Liver (tissue), 9 donors: Measurements from ENCODE around the gene HTRA1. TPM values are rescaled to one million over a fixed set of nuclear protein-coding genes. Genes with fewer than 3 reads are reported as not detected.

ENCODE experiments used
- DNase-seq: peaks from one replicate; pipeline ENCODE4 v3.0.0-alpha.2; 2017; ENCODE audit warnings: low spot score
- H3K27ac ChIP-seq, 2 donors: one replicate each; pipeline ENCODE4 v1.7.0; 2013; ENCODE audit warnings: inconsistent platforms in 2 of 2, low read length in 2 of 2, control low read depth in 1 of 2, low read depth in 1 of 2, mild to moderate bottlenecking in 1 of 2
- H3K27me3 ChIP-seq, 4 donors: one replicate each; pipeline versions ENCODE4 v1.6.1 to v1.7.0; 2013; ENCODE audit warnings: low read length in 3 of 4, inconsistent platforms in 1 of 4, mild to moderate bottlenecking in 1 of 4, moderate library complexity in 1 of 4; ENCODE audit not compliant: control insufficient read depth in 4 of 4, insufficient read depth in 4 of 4
- H3K36me3 ChIP-seq, 4 donors: one replicate each; pipeline versions ENCODE4 v1.6.1 to v1.7.0; 2013; ENCODE audit warnings: low read length in 3 of 4, mild to moderate bottlenecking in 3 of 4, low read depth in 1 of 4, moderate library complexity in 1 of 4; ENCODE audit not compliant: control insufficient read depth in 4 of 4, insufficient read depth in 3 of 4
- H3K4me1 ChIP-seq, 4 donors: one replicate each; pipeline versions ENCODE4 v1.6.1 to v1.7.0; 2013; ENCODE audit warnings: low read length in 3 of 4, mild to moderate bottlenecking in 3 of 4, moderate library complexity in 1 of 4; ENCODE audit not compliant: control insufficient read depth in 4 of 4, insufficient read depth in 4 of 4
- H3K4me3 ChIP-seq, 3 donors: one replicate each; pipeline versions ENCODE4 v1.6.1 to v1.7.0; 2013; ENCODE audit warnings: low read length in 3 of 3, control low read depth in 1 of 3, low read depth in 1 of 3, mild to moderate bottlenecking in 1 of 3
- H3K9ac ChIP-seq, 2 donors: one replicate each; pipeline ENCODE4 v1.7.0; 2013; ENCODE audit warnings: low read length in 2 of 2, mild to moderate bottlenecking in 2 of 2, moderate library complexity in 2 of 2, control low read depth in 1 of 2, low read depth in 1 of 2
- H3K9me3 ChIP-seq, 4 donors: one replicate each; pipeline versions ENCODE4 v1.6.1 to v1.7.0; 2013; ENCODE audit warnings: low read length in 3 of 4; ENCODE audit not compliant: control insufficient read depth in 4 of 4
- EGR1 ChIP-seq, 2 donors: IDR thresholded peaks; 2 replicates each; pipeline ENCODE4 v1.6.1; 2016 to 2018; ENCODE audit warnings: antibody characterized with exemption in 2 of 2, low read depth in 2 of 2
- FOXA1 ChIP-seq: IDR thresholded peaks from 2 replicates; pipeline ENCODE4 v1.6.1; 2016; ENCODE audit warnings: antibody characterized with exemption
- FOXA2 ChIP-seq: IDR thresholded peaks from 2 replicates; pipeline ENCODE4 v1.6.1; 2016; ENCODE audit warnings: antibody characterized with exemption
- GABPA ChIP-seq, 2 donors: IDR thresholded peaks in 1 of 2; conservative IDR thresholded peaks in 1 of 2; 2 replicates each; pipeline ENCODE4 v1.6.1; 2016; ENCODE audit warnings: antibody characterized with exemption in 2 of 2, mild to moderate bottlenecking in 1 of 2, moderate library complexity in 1 of 2
- HNF4A ChIP-seq, 2 donors: conservative IDR thresholded peaks; 2 replicates each; pipeline ENCODE4 v1.6.1; 2016; ENCODE audit warnings: antibody characterized with exemption in 2 of 2, mild to moderate bottlenecking in 2 of 2
- HNF4G ChIP-seq: IDR thresholded peaks from 2 replicates; pipeline ENCODE4 v1.6.1; 2016; ENCODE audit warnings: antibody characterized with exemption
- JUND ChIP-seq, 2 donors: IDR thresholded peaks; 2 replicates each; pipeline ENCODE4 v1.6.1; 2016; ENCODE audit warnings: antibody characterized with exemption in 2 of 2
- NR2F2 ChIP-seq: IDR thresholded peaks from 2 replicates; pipeline ENCODE4 v1.6.1; 2016; ENCODE audit warnings: antibody characterized with exemption
- RAD21 ChIP-seq, 2 donors: IDR thresholded peaks; 2 replicates each; pipeline ENCODE4 v1.6.1; 2016; ENCODE audit warnings: antibody characterized with exemption in 2 of 2, mild to moderate bottlenecking in 2 of 2
- RXRA ChIP-seq, 2 donors: IDR thresholded peaks; 2 replicates each; pipeline ENCODE4 v1.6.1; 2017 to 2018; ENCODE audit warnings: antibody characterized with exemption in 2 of 2, mild to moderate bottlenecking in 1 of 2
- SP1 ChIP-seq: IDR thresholded peaks from 2 replicates; pipeline ENCODE4 v1.6.1; 2018; ENCODE audit warnings: antibody characterized with exemption, mild to moderate bottlenecking
- TAF1 ChIP-seq: conservative IDR thresholded peaks from 2 replicates; pipeline ENCODE4 v1.6.1; 2016; ENCODE audit warnings: antibody characterized with exemption, mild to moderate bottlenecking
- YY1 ChIP-seq: IDR thresholded peaks from 2 replicates; pipeline ENCODE4 v1.6.1; 2016; ENCODE audit warnings: antibody characterized with exemption, mild to moderate bottlenecking
- WGBS: extraction: QIAGEN DNeasy Blood & Tissue Kit; methylation state at CpG from one replicate; pipeline ENCODE4 v1.1.7; 2013; 5-methylcytosine and 5-hydroxymethylcytosine counted together
- polyA plus RNA-seq, 2 donors: library from polyadenylated mRNA; stranded (reverse) in 1 of 2; unstranded in 1 of 2; fragments of 200-250 nt in 1 of 2; fragments of >200 nt in 1 of 2; fragmentation: Nextera tagmentation in 1 of 2; extraction: Ambion mirVana in 1 of 2; gene quantifications; one replicate each; pipeline versions ENCODE4 v1.2.1 to v1.2.3, GENCODE V29; 2013 to 2015
- total RNA-seq, 2 donors: library from RNA; depleted of rRNA; stranded (reverse); fragments of >200 nt; gene quantifications; one replicate each; pipeline ENCODE4 v1.2.3, GENCODE V29; 2014
- TF ChIP-seq, protein P1 (sequence below): IDR thresholded peaks from 2 replicates; pipeline ENCODE4 v1.6.1; 2016; ENCODE audit warnings: antibody characterized with exemption, mild to moderate bottlenecking
- TF ChIP-seq, protein P2 (sequence below): IDR thresholded peaks from 2 replicates; pipeline ENCODE4 v1.6.1; 2016; ENCODE audit warnings: antibody characterized with exemption
- TF ChIP-seq, protein P3 (sequence below): IDR thresholded peaks from 2 replicates; pipeline ENCODE4 v1.6.1; 2016; ENCODE audit warnings: antibody characterized with exemption
- TF ChIP-seq, protein P4 (sequence below): fragments of 150-350 bp; IDR thresholded peaks from 2 replicates; pipeline ENCODE4 v1.5.1; 2017; ENCODE audit warnings: improper control_type of control experiment, low read depth, low read length; ENCODE audit not compliant: missing input control
- TF ChIP-seq, protein P5 (sequence below): IDR thresholded peaks from 2 replicates; pipeline ENCODE4 v1.6.1; 2016; ENCODE audit warnings: antibody characterized with exemption
- donor health status: healthy.
- donor health status: healthy.
- donor health status: healthy.
- donor health status: healthy.
- donor health status: healthy.

HTRA1 gene
- total and polyA plus RNA-seq, 4 donors: 4.3 to 289 (median 72.1) TPM

DNA sequence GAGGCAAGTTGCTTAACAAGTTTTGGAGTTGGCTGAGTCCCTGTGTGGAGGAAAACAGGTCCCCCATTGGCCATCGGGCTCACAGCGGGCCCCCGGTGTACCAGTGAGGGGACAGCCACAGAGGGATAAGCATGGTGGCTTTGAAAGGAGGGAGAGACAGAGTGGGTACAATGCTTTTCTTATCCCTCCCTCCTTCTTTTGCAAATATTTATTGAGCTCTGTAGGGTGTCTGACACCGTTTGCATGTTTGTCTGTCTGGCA lies 2.8 kb downstream of the HTRA1 start:
- no peak for TF ChIP-seq HNF4G
- no peak for TF ChIP-seq YY1
- TF ChIP-seq, protein P1, sequence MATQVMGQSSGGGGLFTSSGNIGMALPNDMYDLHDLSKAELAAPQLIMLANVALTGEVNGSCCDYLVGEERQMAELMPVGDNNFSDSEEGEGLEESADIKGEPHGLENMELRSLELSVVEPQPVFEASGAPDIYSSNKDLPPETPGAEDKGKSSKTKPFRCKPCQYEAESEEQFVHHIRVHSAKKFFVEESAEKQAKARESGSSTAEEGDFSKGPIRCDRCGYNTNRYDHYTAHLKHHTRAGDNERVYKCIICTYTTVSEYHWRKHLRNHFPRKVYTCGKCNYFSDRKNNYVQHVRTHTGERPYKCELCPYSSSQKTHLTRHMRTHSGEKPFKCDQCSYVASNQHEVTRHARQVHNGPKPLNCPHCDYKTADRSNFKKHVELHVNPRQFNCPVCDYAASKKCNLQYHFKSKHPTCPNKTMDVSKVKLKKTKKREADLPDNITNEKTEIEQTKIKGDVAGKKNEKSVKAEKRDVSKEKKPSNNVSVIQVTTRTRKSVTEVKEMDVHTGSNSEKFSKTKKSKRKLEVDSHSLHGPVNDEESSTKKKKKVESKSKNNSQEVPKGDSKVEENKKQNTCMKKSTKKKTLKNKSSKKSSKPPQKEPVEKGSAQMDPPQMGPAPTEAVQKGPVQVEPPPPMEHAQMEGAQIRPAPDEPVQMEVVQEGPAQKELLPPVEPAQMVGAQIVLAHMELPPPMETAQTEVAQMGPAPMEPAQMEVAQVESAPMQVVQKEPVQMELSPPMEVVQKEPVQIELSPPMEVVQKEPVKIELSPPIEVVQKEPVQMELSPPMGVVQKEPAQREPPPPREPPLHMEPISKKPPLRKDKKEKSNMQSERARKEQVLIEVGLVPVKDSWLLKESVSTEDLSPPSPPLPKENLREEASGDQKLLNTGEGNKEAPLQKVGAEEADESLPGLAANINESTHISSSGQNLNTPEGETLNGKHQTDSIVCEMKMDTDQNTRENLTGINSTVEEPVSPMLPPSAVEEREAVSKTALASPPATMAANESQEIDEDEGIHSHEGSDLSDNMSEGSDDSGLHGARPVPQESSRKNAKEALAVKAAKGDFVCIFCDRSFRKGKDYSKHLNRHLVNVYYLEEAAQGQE: no peak
- no peak for TF ChIP-seq GABPA (IDR thresholded peaks at IDR 0.05 in 1 of 2, conservative IDR thresholded peaks at IDR 0.05 in 1 of 2)
- no peak for TF ChIP-seq NR2F2
- TF ChIP-seq, protein P2, sequence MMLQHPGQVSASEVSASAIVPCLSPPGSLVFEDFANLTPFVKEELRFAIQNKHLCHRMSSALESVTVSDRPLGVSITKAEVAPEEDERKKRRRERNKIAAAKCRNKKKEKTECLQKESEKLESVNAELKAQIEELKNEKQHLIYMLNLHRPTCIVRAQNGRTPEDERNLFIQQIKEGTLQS: no peak
- no peak for TF ChIP-seq FOXA2
- no peak for TF ChIP-seq HNF4A (conservative IDR thresholded peaks at IDR 0.05)
- TF ChIP-seq, protein P3, sequence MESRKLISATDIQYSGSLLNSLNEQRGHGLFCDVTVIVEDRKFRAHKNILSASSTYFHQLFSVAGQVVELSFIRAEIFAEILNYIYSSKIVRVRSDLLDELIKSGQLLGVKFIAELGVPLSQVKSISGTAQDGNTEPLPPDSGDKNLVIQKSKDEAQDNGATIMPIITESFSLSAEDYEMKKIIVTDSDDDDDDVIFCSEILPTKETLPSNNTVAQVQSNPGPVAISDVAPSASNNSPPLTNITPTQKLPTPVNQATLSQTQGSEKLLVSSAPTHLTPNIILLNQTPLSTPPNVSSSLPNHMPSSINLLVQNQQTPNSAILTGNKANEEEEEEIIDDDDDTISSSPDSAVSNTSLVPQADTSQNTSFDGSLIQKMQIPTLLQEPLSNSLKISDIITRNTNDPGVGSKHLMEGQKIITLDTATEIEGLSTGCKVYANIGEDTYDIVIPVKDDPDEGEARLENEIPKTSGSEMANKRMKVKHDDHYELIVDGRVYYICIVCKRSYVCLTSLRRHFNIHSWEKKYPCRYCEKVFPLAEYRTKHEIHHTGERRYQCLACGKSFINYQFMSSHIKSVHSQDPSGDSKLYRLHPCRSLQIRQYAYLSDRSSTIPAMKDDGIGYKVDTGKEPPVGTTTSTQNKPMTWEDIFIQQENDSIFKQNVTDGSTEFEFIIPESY: no peak
- TF ChIP-seq FOXA1: no peak
- TF ChIP-seq RXRA (IDR thresholded peaks at IDR 0.05): no peak
- TF ChIP-seq, protein P4, sequence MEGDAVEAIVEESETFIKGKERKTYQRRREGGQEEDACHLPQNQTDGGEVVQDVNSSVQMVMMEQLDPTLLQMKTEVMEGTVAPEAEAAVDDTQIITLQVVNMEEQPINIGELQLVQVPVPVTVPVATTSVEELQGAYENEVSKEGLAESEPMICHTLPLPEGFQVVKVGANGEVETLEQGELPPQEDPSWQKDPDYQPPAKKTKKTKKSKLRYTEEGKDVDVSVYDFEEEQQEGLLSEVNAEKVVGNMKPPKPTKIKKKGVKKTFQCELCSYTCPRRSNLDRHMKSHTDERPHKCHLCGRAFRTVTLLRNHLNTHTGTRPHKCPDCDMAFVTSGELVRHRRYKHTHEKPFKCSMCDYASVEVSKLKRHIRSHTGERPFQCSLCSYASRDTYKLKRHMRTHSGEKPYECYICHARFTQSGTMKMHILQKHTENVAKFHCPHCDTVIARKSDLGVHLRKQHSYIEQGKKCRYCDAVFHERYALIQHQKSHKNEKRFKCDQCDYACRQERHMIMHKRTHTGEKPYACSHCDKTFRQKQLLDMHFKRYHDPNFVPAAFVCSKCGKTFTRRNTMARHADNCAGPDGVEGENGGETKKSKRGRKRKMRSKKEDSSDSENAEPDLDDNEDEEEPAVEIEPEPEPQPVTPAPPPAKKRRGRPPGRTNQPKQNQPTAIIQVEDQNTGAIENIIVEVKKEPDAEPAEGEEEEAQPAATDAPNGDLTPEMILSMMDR: no peak
- TF ChIP-seq JUND (IDR thresholded peaks at IDR 0.05): no peak
- TF ChIP-seq TAF1: no peak
- no peak for TF ChIP-seq SP1
- TF ChIP-seq EGR1 (IDR thresholded peaks at IDR 0.05; ENCODE audit: low read depth in 2 of 2): no peak
- TF ChIP-seq RAD21 (IDR thresholded peaks at IDR 0.05): no peak
- TF ChIP-seq, protein P5, sequence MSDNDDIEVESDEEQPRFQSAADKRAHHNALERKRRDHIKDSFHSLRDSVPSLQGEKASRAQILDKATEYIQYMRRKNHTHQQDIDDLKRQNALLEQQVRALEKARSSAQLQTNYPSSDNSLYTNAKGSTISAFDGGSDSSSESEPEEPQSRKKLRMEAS: no peak
- DNase-seq: no peak
- Histone ChIP-seq H3K4me1 (peaks cover 3 to 27% (median 16%) of the 10 kb centered on the region in 4 donors), H3K4me3 (no peak overlapping the region), H3K27ac (no peak overlapping the region), H3K9ac (no peak overlapping the region), H3K36me3 (peaks cover 0 to 2% (median 0%) of the 10 kb centered on the region in 4 donors), H3K9me3 (no peaks in the 10 kb centered on the region), H3K27me3 (no peaks in the 10 kb centered on the region)
- 83% methylated on average over 4 of the region's 4 CpGs for WGBS
